GM12865 (cell line): ENCODE results near the gene NEIL1.
"Not testable (repeated sequence)": the region's sequence is repeated elsewhere in the genome, so short reads cannot be mapped to it uniquely, and the experiment has no call there.

Source experiments
- DNase-seq: peaks from one replicate; pipeline ENCODE4 v3.0.0; 2010; ENCODE audit warnings: low read depth
- H3K4me3 ChIP-seq: 2 replicates; pipeline ENCODE4 v1.5.1; 2011; ENCODE audit warnings: mild to moderate bottlenecking, low read depth, low read length, control low read depth
- CTCF ChIP-seq: IDR thresholded peaks from 2 replicates; pipeline ENCODE4 v1.5.1; 2011; ENCODE audit warnings: low read length, control low read depth, low read depth, inconsistent platforms; ENCODE audit not compliant: insufficient read depth; ENCODE audit errors: missing control alignments

Gene NEIL1

GRCh38 chr15:75335705-75336355, 11.0 kb upstream of the NEIL1 start, which contains the start of gene COMMD4:
COMMD4 (plus strand) TSS chr15:75336063; CDS start chr15:75336090, 27 bp downstream.
- no peak for TF ChIP-seq CTCF
- peak; percentile 93 for DNase-seq
- peak within 1 kb of the TSS; percentile 88 for H3K4me3 ChIP-seq

GRCh38 chr15:75338661-75339240, 8.1 kb upstream of the NEIL1 start:
- no peak for TF ChIP-seq CTCF
- no peak overlapping the region for H3K4me3 ChIP-seq
- DNase-seq: no peak

- no peak overlapping the region for H3K4me3 ChIP-seq
- no peak for DNase-seq
- no peak for TF ChIP-seq CTCF
These were observed 7.2 kb upstream of the NEIL1 start for GRCh38 chr15:75339531-75340240.

- TF ChIP-seq CTCF: no peak
- DNase-seq: no peak
- H3K4me3 ChIP-seq: no peak overlapping the region
These were observed 4.6 kb upstream of the NEIL1 start for GRCh38 chr15:75342221-75342620.

- H3K4me3 ChIP-seq, DNase-seq: not testable (repeated sequence)
These were observed 2.9 kb upstream of the NEIL1 start for GRCh38 chr15:75343953-75344352.

GRCh38 chr15:75347222-75348033, 589 bp downstream of the NEIL1 start:
- peak; percentile 54 for DNase-seq
- TF ChIP-seq CTCF: no peak
- H3K4me3 ChIP-seq: peak overlapping the region; percentile 47

GRCh38 chr15:75348034-75348561, 1.3 kb downstream of the NEIL1 start:
- no peak for TF ChIP-seq CTCF
- H3K4me3 ChIP-seq: peak overlapping the region; percentile 47
- DNase-seq: peak; percentile 1
